Fibroblast of peridontal ligament (primary cell): ENCODE data around the gene ADGRV1.

Experiments used
- DNase-seq: peaks from one replicate; pipeline ENCODE4 v3.0.0-alpha.2; 2010; ENCODE audit errors: extremely low read depth

Gene ADGRV1

GRCh38 chr5:91194824-91195381, 636.3 kb downstream of the ADGRV1 start:
- no peak for DNase-seq

GRCh38 chr5:91200692-91201091, 642.1 kb downstream of the ADGRV1 start:
- no peak for DNase-seq

- no peak for DNase-seq
These were observed 647.5 kb downstream of the ADGRV1 start for GRCh38 chr5:91206103-91206502.

DNA sequence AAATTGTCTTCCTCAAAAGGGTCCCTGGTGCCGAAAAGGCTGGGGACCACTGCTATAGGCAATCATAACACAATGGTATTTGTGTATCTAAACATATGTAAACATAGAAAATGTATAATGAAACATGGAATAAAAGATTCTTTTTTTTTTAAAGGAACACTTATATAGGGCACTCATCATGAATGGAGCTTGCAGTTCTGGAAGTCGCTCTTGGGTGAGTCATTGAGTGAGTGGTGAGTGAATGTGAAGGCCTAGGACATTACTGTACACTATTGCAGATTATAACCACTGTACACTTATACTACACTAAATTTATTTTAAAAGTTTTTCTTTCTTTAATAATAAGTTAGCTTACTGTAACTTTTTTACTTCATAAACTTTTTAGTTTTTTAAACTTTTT, 648.1 kb downstream of the ADGRV1 start:
- peak; percentile 71 for DNase-seq

DNA sequence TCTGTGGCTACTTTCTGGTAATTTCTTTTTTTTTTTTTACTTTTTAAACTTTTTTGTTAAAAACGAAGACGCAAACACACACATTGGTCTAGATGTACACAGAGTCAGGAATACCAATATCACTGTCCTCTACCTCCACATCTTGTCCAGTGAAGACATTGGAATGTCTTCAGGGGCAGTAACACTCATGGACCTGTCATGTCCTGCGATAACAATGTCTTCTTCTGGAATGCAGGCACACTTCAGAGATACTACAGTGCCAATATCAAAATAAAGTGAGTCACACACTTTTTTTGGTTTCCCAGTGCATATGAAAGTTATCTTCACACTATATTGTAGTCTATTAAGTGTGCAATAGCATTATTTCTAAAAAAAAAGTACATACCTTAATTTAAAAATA, 648.7 kb downstream of the ADGRV1 start:
- no peak for DNase-seq

DNA sequence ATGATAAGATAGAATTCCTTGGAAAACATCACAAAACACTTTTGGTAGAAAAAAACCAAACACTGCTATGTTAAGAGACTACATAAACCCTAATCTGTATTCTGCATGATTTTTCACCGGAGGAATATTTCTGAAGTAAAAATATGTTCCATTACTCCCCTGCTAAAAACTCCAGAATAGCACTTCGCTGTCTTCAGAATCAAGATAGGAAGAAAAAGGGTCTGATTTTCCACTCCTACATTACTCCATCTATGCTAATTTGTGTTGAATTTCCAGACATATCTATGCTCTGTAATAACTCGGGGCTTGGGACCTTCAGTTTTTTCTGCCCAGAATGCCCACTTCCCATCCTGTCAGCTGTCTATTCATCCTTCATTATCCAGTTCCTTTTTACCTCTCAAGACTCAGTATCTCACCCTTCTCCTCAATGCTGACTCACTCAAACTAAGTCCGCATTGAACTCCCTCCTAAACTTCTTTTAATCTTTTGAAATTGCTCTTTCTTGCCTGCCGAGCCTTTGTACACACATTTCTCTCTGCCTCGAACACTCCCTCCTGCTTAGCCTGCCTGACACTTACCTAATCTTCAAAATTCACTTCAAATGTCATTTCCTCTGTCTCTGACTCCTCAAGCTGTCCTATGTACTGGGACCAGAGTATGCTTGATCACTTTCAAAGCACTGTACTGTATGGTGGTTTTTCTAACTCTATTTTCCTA, 653.6 kb downstream of the ADGRV1 start:
- DNase-seq: no peak

GRCh38 chr5:91212714-91213092, 654.1 kb downstream of the ADGRV1 start:
- DNase-seq: peak; percentile 99
